ENCODE data around the gene BRWD1. TPM values are rescaled to one million over a fixed set of nuclear protein-coding genes. Genes with fewer than 3 reads are reported as not detected.

BRWD1 gene
- total and polyA plus RNA-seq, 2 of the 13 experiments (the other 11 are each of a cell fraction or from before 2014, with no cell fraction given) = 13.9 to 28.0 TPM

- Histone ChIP-seq H4K20me1 (ENCODE audit: insufficient read depth, low read length) (no peaks in the 10 kb centered on the region), H2AFZ (ENCODE audit: low read length) (no peak overlapping the region), H3K79me2 (ENCODE audit: insufficient read depth, low read length) (no peaks in the 10 kb centered on the region), H3K27me3 (ENCODE audit: control insufficient read depth in 1 of 2, insufficient read depth in 2 of 2, low read length in 2 of 2) (peaks cover 0 to 20% of the 10 kb centered on the region in 2 experiments; a peak in 1 of 5 replicates), H3K4me2 (ENCODE audit: low read depth, low read length) (no peak overlapping the region), H3K9ac (ENCODE audit: insufficient read depth, low read depth, low read length) (no peak overlapping the region), H3K36me3 (replicated peaks in 1 of 2; ENCODE audit: control insufficient read depth in 1 of 2, insufficient read depth in 2 of 2, low read length in 2 of 2) (no peaks in the 10 kb centered on the region), H3K9me3 (ENCODE audit: low read length) (no peaks in the 10 kb centered on the region), H3K27ac (ENCODE audit: extremely low read length, insufficient read depth, low read length) (no peak overlapping the region), H3K4me3 (replicated peaks in 1 of 3; ENCODE audit: insufficient read depth in 1 of 3, low read depth in 2 of 3, low read length in 3 of 3) (no peak overlapping the region), H3K4me1 (ENCODE audit: insufficient read depth, low read length) (peaks cover 22% of the 10 kb centered on the region)
- in situ Hi-C loops (cut with HindIII; ENCODE audit: extremely low pct_ligation_motif_present, low pct_unique_long_range_greater_than_20kb) (no loop called here), intact Hi-C loops (cut with micrococcal nuclease; ENCODE audit: unreplicated experiment) (no loop called here)
- BruUV-seq (replicated peaks) = no TSS peak
- 11% methylated on average over 3 of the region's 3 CpGs for WGBS (ENCODE audit: low lambda C conversion rate)
- ChIA-PET CTCF (ENCODE audit: low intra/inter-chr PET ratio, low total read pairs) (no interaction called here), POLR2A (no interaction called here)
- no peak for DNase-seq (ENCODE audit: low spot score)
- no peak for ATAC-seq
- FAIRE-seq = no peak
- TF ChIP-seq BHLHE40 (IDR thresholded peaks at IDR 0.05; ENCODE audit: low read length) (peak; percentile 47; the same call in 1 of the 2 replicates), SNAPC5 (CRISPR knock-in tag; IDR thresholded peaks at IDR 0.05; ENCODE audit: borderline replicate concordance) (no peak)
These were observed 171.9 kb downstream of the BRWD1 start for GRCh38 chr21:39141502-39141901.

GRCh38 chr21:39137248-39138178 is 175.9 kb downstream of the BRWD1 start:
- WGBS (ENCODE audit: low lambda C conversion rate) = 75% methylated on average over 14 of the region's 14 CpGs
- H3K4me3 ChIP-seq (replicated peaks in 1 of 3; ENCODE audit: insufficient read depth in 1 of 3, low read depth in 2 of 3, low read length in 3 of 3) = no peak overlapping the region
- H3K9me3 ChIP-seq (ENCODE audit: low read length) = no peaks in the 10 kb centered on the region
- no peak overlapping the region for H3K4me2 ChIP-seq (ENCODE audit: low read depth, low read length)
- no peak overlapping the region for H2AFZ ChIP-seq (ENCODE audit: low read length)
- no peak for TF ChIP-seq ZNF451 (CRISPR knock-in tag; IDR thresholded peaks at IDR 0.05)
- TF ChIP-seq CTCF (CRISPR knock-in tag; IDR thresholded peaks at IDR 0.05) = peak; percentile 47
- peak; percentile 18; the same call in 1 of the 2 replicates for TF ChIP-seq ZNF687 (CRISPR knock-in tag; IDR thresholded peaks at IDR 0.05)
- TF ChIP-seq MAFF (IDR thresholded peaks at IDR 0.05; ENCODE audit: low read depth, low read length) = peak; percentile 42
- peak; percentile 39 for TF ChIP-seq STAG1 (CRISPR knock-in tag; IDR thresholded peaks at IDR 0.05)
- TF ChIP-seq RAD21 (CRISPR knock-in tag; IDR thresholded peaks at IDR 0.05) = no peak
- peak; percentile 43 to 50; a peak in 3 of 4 replicates for TF ChIP-seq MAFK (conservative IDR thresholded peaks at IDR 0.05 in 1 of 2, IDR thresholded peaks at IDR 0.05 in 1 of 2; ENCODE audit: low read length in 2 of 2)
- 0 out of 2 replicates have a peak, but pooled peaks have one; percentile 16 for TF ChIP-seq NR2F6 (IDR thresholded peaks at IDR 0.05)
- TF ChIP-seq NR2F6 (CRISPR knock-in tag; IDR thresholded peaks at IDR 0.05) = no peak
- intact Hi-C loops (cut with micrococcal nuclease; ENCODE audit: unreplicated experiment) = loop anchor here (1.0 to 10.0 kb wide), 5 partner anchors 48 to 633 kb away; partner anchors contain the start of gene ETS2
- ATAC-seq (peak; percentile 67), DNase-seq (ENCODE audit: low spot score) (peak; percentile 43), FAIRE-seq (no peak)
- H3K79me2 ChIP-seq (ENCODE audit: insufficient read depth, low read length) = no peaks in the 10 kb centered on the region
- no peaks in the 10 kb centered on the region for H4K20me1 ChIP-seq (ENCODE audit: insufficient read depth, low read length)
- BruUV-seq (replicated peaks) = no TSS peak
- H3K27ac ChIP-seq (ENCODE audit: extremely low read length, insufficient read depth, low read length) = no peak overlapping the region
- no peaks in the 10 kb centered on the region for H3K36me3 ChIP-seq (replicated peaks in 1 of 2; ENCODE audit: control insufficient read depth in 1 of 2, insufficient read depth in 2 of 2, low read length in 2 of 2)
- CTCF ChIA-PET (ENCODE audit: low intra/inter-chr PET ratio, low total read pairs) = interaction anchor here (1.2 to 2.5 kb wide), 4 partner anchors 303 to 632 kb away, joined by 3 to 23 read pairs (median 4); no protein-coding TSS in a partner anchor
- H3K9ac ChIP-seq (ENCODE audit: insufficient read depth, low read depth, low read length) = no peak overlapping the region
- in situ Hi-C loops (cut with HindIII; ENCODE audit: extremely low pct_ligation_motif_present, low pct_unique_long_range_greater_than_20kb) = loop anchor here (5.0 to 10.0 kb wide), 3 partner anchors 50 to 633 kb away; no protein-coding TSS in a partner anchor
- H3K4me1 ChIP-seq (ENCODE audit: insufficient read depth, low read length) = peaks cover 51% of the 10 kb centered on the region
- POLR2A ChIA-PET = no interaction called here
- H3K27me3 ChIP-seq (ENCODE audit: control insufficient read depth in 1 of 2, insufficient read depth in 2 of 2, low read length in 2 of 2) = peaks cover 0 to 16% of the 10 kb centered on the region in 2 experiments; a peak in 1 of 5 replicates
